Suppressor macrophage treated with lipopolysaccharide for 1 hour (primary cell): ENCODE measurements around the gene TMA7.

Experiments
- DNase-seq, 3 donors: peaks; one replicate each; pipeline ENCODE4 v3.0.0-alpha.2; 2020 to 2022

Gene TMA7

DNA sequence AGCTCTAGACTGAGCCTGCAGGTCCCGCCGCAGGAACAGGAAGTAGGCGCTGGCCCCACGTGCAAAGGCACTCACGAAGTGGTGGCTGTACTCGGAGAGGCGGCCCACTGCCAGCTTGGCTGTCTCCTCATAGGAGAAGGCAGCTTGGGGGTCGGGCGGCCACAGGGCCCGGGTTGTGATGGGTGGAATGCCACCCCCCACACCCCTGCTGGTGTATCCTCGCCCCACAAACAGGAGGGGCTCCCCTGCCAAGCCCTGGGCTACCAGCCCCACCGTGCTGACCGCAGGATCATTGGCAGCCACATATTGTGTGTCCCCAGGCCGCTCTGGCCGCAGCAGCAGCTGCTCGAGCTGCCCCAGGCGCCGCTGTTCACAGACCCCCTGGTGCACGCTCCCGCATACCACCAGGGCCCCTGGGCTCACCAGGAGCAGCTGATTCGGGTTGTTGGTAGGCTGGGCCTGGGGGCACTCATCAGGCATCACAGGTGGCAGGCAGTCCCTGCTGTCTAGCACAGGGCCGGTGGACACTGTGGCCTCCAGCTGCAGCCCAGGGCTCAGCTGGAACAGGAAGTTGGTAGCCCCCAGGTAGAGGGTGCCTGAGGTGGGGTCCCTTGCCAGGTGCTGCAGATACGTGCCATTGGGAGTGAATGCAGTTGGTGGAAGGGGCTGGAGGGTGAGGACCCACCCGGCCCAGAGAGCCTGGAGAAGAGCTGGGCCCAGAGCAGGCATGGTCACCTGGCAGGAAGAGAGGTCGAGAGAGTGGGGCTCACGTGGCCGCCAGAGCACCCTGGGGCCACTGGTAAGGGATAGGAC lies 16.0 kb upstream of the TMA7 start:
- no peak for DNase-seq

DNA sequence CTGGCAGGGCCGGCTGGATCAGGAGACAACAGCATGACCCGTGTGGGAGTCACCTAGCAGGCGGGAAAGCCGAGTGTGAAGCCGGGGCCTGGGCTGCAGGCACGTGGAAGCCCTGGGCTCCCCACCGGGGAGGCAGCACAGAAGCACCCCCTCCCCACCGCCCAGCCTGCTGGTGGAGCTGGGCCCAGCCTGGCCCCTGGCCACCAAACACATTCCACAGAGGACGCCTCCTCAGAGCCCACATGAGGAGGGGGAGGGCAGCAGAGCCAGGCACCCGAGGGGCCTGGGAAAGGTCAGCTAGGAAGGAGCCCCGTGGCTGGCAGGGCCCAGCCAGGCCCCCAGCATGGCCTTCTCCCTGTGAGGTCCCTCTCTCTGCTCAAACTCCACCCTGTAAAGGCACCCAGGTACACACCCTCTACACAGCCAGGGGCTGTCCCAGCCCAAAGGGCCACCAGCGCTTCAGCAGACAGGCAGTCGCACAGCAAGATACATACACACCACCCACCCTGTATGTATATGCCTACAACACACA lies 14.7 kb upstream of the TMA7 start:
- DNase-seq: no peak

DNA sequence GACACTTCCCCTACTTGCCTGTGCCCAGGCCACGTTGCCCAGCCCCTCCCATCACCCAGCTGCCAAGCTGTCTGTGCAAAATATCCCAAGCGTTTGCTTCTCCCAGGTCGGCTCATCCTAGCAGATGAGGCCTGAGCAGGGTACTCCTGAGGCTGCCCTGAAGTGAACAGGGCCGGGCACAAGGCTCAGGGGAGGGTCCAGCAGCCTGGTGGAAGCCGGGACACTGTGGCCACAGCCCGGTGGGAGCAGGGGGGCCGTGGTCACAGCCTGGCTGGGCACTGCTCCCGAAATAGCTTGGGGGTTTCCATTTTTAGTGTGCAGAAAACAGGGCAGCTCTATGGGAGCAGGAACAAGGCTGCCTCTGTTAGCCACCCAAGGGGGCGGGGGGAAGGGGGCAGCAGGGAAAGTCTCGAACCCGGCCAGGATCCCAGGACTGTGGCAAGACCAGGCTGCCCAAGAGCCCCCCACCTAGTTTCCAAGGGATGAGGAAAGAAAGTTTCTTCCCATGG lies 13.6 kb upstream of the TMA7 start:
- DNase-seq: no peak

DNA sequence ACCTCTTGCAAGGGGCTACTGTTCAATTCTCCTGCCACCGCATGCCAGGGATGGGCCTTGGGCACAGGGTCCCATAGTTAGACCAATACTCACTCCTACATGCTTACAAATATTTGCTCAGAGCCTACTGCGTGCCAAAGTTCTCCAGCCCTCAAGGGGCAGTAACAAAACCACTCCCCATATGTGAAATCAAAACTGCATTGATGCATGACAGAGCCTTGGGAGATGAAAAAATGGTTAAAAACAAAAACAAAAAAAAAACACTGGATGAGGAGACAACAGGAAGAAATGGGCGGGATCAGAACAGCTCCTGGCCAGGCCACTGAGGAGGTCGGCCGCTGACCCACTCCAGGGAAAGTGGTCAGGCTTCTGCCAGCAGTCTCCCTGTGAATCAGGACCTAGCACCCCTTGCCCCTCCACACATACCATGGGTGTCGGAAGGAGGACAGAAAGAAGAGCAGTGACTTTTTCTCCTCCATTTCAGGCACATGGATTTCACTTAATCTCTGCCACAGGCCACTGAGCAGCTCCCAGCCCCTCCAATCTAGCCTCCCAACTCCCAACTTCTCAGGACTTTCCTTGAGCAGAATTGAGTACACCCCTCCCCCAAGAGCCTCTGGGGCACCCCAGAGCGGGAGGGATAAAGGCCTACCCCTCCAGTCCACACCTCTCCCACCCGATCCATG lies 13.0 kb upstream of the TMA7 start:
- DNase-seq: no peak

DNA sequence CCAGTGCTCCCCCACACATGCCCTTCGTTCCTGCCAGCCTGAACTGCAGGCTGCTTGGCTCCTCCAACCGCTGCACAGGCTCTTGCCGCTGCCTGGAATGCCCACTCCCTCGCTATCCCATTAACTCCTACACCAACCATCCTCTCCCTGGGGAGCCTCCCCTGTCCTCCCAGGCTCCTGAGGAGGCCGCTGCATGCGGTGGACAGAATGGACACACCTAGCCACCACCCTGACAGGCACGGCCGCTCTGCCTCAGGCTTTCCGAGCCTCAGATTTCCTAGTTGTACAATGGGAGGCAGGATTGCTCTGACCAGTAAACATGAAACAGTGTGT lies 12.5 kb upstream of the TMA7 start:
- no peak for DNase-seq

DNA sequence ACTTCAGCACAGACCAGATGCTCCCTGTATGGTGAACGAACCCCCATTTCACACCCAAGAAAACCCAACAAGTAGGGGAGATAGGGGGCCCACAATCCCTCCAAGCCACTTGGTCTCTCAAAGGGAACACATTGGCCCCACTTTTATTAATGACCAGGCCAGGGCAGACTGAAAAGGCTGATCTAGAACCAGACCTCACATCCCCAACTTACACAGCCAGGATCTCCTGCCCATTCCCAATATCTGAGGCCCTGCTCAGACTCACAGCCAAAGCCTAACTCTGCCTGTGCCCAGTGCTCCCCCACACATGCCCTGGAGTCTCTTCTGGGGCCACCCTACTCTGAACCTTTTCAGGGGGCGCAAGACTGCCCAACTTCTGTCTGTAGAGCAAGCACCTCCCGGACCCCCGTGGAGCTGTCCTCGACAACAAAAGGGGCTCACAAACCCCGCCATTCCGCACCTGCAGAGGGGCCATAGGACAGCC lies 11.9 kb upstream of the TMA7 start:
- no peak for DNase-seq

DNA sequence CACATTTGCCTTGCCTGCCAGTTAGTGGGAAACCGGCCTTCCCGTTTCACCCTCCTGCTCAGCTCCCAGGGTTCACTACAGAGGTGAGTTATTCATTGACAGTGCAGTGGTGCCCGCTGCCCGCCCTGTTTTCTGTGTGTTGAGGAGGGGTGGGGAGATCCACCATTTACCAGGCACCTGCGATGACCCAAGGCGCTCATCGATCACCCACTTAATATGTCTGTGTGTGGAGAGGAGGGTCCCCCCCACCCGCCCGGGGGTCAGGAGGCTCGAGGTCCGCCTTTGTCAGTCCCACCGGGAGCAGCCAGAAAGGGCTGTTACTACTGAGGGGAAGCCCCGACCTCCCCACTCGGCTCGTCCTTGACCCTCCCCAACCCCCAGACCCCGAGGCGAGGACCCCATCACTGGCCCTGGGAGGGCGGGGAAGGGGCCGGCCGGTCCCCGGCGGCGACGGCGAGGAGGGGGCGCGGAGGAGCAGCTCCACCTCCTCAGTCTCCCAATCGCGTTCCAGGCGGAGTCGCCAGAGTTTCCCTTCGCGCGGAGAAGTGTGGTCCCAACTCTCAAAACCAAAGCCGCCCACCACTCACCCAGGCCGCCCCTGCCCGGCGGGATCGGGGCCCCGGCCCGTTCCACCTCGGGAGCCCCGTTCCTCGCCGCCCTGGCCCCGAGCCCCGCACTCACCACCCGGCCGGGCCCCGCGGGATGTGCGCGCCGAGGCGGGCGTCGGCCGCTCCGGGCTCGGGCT lies 11.3 kb upstream of the TMA7 start:
- no peak for DNase-seq

DNA sequence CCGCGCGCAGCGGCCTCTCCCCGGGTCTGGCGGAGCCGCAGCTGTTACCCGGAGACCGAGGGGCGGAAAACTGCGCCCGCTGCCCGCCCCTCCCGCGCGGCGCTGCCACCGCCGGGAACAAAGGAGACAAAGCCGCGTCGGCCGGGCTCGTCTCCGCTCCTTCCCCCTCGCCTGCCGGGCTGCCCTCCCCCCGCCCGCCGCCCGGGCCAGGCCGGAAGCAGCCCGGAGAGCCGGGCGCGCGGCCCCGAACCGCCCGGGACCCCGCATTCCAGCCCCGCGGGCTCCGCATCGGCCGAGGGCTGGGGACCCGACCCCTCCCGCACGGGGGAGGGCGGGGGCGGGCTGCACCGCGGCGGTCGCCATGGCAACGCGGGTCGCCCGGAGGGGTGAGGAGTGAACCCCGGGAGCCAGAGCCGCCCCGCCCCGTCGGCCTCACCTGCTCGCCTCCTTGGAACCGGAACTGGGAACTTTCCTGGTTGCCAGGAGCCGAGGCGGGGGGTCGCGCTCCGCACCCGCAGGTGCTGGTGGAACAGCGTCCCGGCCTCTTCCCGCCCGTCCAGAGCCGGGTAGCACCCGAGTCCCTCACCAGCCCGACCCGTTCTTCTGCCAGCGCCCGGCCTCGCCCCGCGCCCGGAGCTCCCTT lies 10.6 kb upstream of the TMA7 start:
- DNase-seq: peak; percentile 43 to 81 (median 52)

DNA sequence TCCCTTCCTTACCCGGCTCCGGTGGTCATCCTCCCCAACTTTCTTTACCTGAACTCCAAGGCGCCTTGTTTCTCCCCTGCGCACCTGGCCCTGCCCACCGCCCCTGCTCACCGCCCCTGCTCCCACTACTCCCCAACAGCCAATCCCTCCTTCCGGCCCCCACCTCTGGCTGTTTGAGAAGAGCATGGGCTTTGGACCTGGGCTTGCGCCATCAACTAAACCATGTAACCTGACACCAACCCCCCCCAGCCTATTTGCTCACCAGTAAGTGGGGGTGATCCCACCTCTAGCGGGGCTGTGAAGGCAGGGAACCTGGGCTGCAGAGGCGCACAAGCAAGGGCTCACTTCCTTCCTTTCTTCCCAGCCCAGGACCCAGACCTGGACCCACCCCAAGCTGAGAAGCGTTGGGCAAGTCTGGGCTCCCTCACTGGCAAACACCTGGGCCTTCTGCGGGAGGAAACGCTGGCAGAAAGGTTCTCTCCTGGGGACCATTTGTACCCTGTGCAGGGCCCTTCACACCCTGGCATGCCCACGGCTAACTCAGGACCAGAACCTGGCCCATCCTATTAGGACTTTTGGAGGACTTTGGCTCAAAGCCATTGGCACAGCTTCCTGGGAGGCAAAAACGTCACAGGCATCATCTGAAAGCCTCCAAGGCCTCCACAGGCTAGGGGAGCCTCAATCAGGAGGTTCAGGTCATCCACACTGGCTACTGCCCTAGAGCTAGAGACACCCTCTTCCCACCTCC lies 9.9 kb upstream of the TMA7 start, which contains the start of gene PLXNB1:
PLXNB1 (minus strand) TSS at position 127 of the 748 bp plus-strand sequence. CDS start 5,475 bp downstream, outside the sequence.
- no peak for DNase-seq

DNA sequence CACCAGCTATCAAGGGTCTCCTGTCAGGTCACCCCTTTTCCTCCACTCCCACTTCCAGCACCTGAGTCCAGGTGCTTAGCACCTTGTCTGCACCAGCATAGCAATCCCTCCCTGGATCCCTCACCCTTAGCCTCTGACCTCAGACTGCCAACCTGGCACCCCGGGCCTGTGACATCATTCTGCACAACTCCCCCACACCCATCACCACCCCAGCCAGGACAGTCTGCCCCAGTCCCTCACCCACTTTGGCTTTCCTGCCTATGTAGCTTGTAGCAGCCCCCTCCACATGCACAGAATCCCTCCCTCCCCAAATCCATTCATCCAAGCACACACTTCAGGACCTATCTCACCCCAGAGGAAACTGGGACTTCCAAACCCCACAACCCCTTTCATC lies 9.4 kb upstream of the TMA7 start:
- no peak for DNase-seq

DNA sequence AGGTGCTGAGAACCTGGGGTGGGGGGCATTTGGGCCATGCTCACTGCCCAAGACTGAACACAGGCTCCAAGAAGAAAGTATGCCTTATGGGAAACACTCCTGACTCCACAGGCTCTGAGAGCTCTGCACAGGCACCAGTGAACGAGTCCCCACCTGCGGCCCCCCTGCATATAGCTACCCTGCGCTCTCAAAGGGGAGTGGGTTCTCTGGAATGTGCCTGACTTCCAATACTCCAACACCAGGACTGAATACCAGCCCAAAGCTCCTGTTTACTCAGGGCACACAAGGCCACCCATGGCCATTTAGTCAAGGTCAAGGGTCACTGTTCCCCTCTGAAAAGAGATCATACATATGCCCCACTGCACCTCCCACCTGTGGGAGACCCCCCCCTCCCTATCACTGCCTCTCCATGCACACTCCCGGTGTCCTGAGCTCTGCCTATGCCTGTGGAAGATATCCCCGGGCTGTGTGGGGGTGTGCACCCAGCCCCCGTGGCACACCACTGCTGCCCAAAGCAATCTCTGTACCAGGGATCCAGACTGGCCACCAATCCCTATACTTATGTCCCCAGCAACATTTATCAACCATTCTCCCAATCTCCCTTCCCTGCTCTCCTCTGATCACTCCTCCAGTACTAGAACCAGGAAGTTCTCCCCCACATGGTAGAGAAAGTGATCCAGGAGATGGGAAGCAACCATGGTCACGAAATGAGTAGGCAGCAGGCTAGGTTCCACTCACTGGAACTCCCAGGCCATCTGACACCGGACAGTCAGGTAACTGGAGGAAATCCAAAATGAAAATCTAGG lies 8.6 kb upstream of the TMA7 start:
- no peak for DNase-seq

DNA sequence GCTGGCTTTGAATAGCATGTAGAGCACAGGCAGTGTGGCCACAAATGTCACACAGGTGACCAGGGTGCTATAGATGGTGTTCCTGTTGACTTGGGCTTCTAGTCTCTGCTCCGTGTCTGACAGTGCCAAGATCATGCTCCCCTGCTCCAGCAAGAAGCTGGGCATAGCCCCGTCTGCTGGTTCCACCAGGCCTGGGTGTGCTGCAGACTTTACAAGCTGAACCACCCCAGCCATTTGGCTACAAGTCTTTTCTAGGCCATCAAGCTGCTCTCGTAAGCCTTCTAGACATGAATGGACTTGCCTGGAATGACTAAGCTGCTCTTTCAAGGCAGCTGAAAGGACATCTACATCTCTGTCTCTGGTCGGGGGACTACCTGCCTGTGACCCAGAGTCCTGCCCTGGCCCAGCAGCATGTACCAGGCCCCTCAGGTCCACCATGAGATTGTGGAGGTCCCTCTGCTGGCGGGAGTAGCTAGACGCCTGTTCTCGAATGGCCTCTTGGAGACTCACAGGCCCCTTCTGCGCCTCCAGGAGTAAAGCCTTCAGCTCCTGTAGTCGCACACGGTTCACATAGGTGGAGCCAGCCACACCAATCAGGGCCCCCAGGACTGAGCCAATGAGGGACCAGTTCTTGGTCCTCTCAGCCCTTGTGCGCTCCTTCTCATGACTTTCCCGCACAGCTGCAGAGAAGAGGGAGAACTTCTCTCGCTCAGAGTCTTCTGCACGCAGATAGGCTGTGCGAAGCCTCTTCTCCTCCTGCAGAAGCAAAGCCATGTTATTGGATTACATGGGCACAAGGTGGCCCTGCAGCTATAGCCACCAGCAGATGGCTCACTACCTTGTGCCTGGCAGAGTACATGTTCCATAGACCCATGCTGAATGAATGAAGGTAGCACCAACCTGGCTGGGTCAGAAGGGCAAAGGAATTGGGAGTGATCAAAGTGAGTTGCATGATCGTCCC lies 7.4 kb upstream of the TMA7 start:
- DNase-seq: no peak

DNA sequence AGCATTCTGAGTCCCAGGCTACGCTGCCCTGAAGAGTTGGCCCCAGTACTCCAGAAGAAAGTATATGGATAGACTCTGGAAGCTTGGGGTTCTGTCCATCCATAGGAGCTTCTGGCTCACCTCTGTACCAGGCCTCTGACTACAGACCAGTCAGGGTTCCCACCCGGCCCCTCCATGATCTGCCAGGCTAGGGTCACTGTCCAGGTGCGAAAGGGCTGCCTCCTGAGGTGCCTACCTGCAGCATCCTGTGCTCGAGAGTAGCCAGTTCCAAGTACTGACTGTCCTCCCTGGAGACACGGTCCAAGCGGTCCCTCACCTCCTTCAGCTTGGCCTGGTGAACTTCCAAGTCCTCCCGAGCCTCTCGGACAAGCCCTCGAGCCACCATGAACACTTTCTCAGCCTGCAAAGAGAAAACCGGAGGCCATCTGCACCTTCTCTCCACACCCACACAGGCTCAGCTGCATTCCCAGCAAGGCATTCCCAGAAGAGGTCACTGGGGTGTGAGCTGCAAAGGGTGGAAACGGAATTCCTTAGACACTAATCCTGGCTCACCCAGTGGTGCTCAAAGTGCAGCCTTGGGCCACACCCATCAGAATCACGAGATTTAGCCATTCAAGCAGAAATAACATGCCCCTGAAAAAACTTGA lies 6.5 kb upstream of the TMA7 start:
- DNase-seq: no peak

DNA sequence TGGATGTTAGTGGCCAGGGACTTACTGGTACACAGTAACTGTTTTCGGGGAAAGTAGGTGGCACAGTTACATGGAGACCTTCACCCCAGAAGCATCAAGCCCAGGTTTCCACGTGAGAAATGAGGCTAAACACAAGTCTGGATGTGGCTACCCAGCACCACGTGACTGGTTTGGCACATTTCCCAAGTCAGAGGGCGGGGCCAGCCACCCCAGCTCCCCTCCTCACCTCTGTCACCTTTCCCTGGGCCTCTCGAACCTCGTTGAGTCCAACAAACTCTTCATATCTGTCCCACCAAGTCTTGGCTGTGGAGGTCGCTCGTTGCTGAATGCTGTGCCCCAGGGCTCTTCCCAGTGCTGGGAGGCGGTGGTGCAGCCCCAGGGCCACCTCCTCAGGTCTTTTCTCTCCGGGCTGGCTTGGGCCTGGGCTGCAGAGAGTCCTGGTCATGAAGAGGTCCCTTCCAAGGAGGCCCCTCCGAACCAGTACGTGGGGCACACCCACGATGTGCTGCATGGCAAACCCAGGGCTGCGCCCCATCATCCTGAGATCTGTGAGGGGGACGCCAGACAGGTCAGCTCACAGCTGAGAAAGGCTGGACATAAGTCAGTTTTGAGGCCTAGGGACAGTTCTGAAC lies 5.3 kb upstream of the TMA7 start:
- DNase-seq: no peak

DNA sequence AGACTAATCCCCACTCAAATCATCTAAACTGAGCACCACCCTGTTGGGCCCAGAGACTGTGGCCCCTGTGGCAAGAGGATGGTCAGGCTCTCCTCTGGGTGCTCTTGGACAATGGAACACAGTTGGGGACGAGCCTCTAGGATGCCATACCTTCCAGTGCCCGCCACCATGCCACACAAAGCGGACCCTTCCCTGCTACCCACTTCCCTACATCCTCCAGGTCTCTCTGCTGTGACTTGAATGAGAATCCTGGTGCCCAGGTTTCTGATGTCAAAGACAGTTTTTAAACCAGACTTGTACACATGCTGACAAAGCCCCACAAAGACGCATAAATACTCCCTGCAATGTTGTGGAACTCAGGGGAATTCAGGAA lies 4.8 kb upstream of the TMA7 start:
- no peak for DNase-seq

DNA sequence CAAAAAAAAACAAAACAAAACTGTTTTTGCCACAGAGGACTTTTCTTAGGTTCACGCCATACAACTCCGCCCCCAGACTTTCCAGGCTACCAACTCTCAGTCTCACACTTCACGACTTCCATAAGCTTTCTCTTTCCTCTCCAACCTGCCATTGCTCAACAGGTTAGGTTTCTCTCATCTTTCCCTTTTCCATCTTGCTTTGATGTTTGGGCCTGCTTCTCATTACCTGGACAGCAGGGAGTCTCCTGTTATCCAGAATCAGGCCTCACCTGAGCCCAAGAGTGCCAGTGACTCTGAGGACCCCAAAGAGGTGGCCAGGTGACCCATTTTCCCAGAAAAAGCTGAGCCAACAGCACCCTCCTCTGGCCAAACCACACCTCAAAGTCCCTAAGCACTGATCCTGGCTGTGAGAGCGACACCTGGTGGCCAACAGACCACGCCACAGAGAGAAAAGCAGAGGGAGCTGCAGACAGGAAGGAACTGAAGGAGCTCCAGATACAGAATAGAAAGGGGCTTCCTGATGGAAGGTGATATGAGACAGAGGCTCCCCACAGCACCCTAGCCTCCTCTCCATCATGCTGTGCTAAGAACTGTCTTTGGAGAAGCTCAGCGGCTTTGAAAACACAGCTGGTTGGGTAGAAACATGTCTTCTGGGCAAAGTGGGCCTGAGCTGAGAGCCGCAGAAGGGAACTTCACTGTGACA lies 4.1 kb upstream of the TMA7 start:
- DNase-seq: peak; percentile 85 to 90 (median 89)

DNA sequence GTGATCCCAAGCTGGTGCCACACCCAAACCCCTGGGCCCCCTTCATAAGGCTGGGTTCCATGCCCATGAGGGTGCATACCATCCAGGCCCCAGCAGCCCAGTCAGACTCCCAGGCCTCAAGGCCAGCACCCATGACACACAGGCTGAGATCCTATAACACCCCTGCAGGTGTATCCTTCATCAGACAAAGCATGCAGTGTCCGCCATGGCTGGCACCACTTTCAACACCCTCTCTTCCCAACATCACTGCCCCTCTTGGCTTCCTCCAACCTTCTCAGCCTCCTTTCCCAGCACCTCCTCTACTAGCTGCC lies 3.6 kb upstream of the TMA7 start:
- DNase-seq: no peak

DNA sequence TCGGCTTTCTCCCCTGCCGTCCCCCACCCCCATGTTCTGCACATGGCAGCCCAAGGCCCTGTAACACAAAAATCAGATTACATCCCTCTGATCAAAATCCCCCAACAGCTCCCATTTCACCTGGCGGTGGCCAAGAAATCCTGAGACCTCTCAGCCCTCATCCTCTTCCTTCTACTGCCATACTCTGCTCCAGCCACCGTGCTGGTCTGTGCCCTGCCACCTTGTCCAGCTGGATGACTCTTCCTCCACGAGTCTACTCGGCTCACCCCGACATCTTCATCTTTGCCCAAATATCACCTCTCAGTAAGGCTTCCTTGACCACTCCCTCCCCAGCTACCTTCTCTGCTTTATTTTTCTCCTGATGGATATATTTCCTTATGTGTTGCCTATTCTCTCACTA lies 3.2 kb upstream of the TMA7 start:
- no peak for DNase-seq
